Measurements from ENCODE around the gene NOL12.
A peak's percentile ranks its signal among the peaks of the same experiment; 100 is the strongest.

The NOL12 gene

GRCh38 chr22:37669586-37669985 is 16.6 kb upstream of the NOL12 start:
- no peaks in the 10 kb centered on the region for H3K9me2 ChIP-seq (ENCODE audit: low read depth, low read length)
- H3K9ac ChIP-seq (ENCODE audit: low read length), result no peak overlapping the region
- no peak overlapping the region for H3K27ac ChIP-seq (ENCODE audit: low read depth, low read length, poor library complexity, severe bottlenecking)
- no peaks in the 10 kb centered on the region for H4K20me1 ChIP-seq (ENCODE audit: insufficient read depth, low read length)
- no peaks in the 10 kb centered on the region for H3K4me1 ChIP-seq (ENCODE audit: insufficient read depth, low read length, severe bottlenecking)
- H3K27me3 ChIP-seq (ENCODE audit: insufficient read depth, low read length), result no peaks in the 10 kb centered on the region
- H3K9me3 ChIP-seq (ENCODE audit: low read length), result no peaks in the 10 kb centered on the region
- H3K4me2 ChIP-seq (ENCODE audit: low read length), result no peak overlapping the region
- peaks cover 42% of the 10 kb centered on the region for H3K36me3 ChIP-seq (ENCODE audit: insufficient read depth, low read length)
- H3F3A ChIP-seq (ENCODE audit: insufficient read depth, low read length), result no peaks in the 10 kb centered on the region
- H3K4me3 ChIP-seq (ENCODE audit: low read depth, low read length, poor library complexity, severe bottlenecking), result no peak overlapping the region
- H2AFZ ChIP-seq (ENCODE audit: low read length), result no peak overlapping the region
- H3K79me2 ChIP-seq (ENCODE audit: insufficient read depth, low read length), result peaks cover 4% of the 10 kb centered on the region
- TF ChIP-seq, protein P1, sequence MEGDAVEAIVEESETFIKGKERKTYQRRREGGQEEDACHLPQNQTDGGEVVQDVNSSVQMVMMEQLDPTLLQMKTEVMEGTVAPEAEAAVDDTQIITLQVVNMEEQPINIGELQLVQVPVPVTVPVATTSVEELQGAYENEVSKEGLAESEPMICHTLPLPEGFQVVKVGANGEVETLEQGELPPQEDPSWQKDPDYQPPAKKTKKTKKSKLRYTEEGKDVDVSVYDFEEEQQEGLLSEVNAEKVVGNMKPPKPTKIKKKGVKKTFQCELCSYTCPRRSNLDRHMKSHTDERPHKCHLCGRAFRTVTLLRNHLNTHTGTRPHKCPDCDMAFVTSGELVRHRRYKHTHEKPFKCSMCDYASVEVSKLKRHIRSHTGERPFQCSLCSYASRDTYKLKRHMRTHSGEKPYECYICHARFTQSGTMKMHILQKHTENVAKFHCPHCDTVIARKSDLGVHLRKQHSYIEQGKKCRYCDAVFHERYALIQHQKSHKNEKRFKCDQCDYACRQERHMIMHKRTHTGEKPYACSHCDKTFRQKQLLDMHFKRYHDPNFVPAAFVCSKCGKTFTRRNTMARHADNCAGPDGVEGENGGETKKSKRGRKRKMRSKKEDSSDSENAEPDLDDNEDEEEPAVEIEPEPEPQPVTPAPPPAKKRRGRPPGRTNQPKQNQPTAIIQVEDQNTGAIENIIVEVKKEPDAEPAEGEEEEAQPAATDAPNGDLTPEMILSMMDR (IDR thresholded peaks at IDR 0.05; ENCODE audit: low read length), result no peak
- no peak for TF ChIP-seq EZH2 (IDR thresholded peaks at IDR 0.05; ENCODE audit: borderline replicate concordance, low read length)

DNA sequence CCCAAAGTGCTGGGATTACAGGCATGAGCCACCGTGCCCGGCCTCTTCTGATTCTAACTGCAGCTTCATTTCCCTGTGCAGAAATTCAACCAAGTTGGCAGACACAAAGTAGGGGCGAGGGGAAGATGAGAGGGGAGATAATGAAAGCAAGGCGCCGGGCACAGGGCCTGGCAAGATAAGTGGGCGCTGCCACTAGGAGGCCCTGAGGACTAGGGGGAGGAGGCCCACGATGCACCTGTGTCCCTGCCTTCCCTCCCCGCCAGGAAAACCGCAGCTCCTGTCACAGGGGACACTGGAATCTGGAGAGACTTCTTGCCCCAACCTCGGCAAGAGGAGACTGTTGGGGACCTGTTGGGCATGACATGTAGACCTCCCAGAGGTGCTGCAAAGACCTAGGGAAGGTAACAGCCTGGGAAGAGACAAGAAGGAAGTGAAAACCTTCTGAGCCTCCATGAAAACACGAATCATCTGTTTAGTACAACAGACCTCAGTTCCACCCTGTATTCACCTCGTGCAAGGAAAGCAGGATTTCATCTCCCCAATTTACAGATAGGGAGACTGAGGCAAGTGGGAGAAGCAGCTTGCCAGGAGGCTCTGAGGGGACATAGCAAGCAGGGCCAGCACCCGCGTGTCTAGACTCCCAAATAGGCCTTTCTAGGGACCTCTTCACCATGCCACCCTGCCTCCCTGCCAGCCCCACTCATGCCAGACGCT is 13.8 kb upstream of the NOL12 start:
- H3K27ac ChIP-seq (ENCODE audit: low read depth, low read length, poor library complexity, severe bottlenecking), result peak overlapping the region; percentile 55
- no peak overlapping the region for H3K4me2 ChIP-seq (ENCODE audit: low read length)
- H3F3A ChIP-seq (ENCODE audit: insufficient read depth, low read length), result no peaks in the 10 kb centered on the region
- H3K79me2 ChIP-seq (ENCODE audit: insufficient read depth, low read length), result no peaks in the 10 kb centered on the region
- H4K20me1 ChIP-seq (ENCODE audit: insufficient read depth, low read length), result no peaks in the 10 kb centered on the region
- H2AFZ ChIP-seq (ENCODE audit: low read length), result no peak overlapping the region
- H3K4me1 ChIP-seq (ENCODE audit: insufficient read depth, low read length, severe bottlenecking), result peaks cover 26% of the 10 kb centered on the region
- H3K36me3 ChIP-seq (ENCODE audit: insufficient read depth, low read length), result peaks cover 14% of the 10 kb centered on the region
- no peak overlapping the region for H3K4me3 ChIP-seq (ENCODE audit: low read depth, low read length, poor library complexity, severe bottlenecking)
- no peaks in the 10 kb centered on the region for H3K27me3 ChIP-seq (ENCODE audit: insufficient read depth, low read length)
- no peak overlapping the region for H3K9ac ChIP-seq (ENCODE audit: low read length)
- H3K9me3 ChIP-seq (ENCODE audit: low read length), result no peaks in the 10 kb centered on the region
- no peaks in the 10 kb centered on the region for H3K9me2 ChIP-seq (ENCODE audit: low read depth, low read length)
- no peak for TF ChIP-seq EZH2 (IDR thresholded peaks at IDR 0.05; ENCODE audit: borderline replicate concordance, low read length)
- TF ChIP-seq, protein P1 (IDR thresholded peaks at IDR 0.05; ENCODE audit: low read length), result peak; percentile 20; the same call in 1 of the 2 replicates

- no peak overlapping the region for H3K9ac ChIP-seq (ENCODE audit: low read length)
- H3K9me2 ChIP-seq (ENCODE audit: low read depth, low read length), result no peaks in the 10 kb centered on the region
- H4K20me1 ChIP-seq (ENCODE audit: insufficient read depth, low read length), result no peaks in the 10 kb centered on the region
- H3K4me1 ChIP-seq (ENCODE audit: insufficient read depth, low read length, severe bottlenecking), result peaks cover 32% of the 10 kb centered on the region
- TF ChIP-seq EZH2 (IDR thresholded peaks at IDR 0.05; ENCODE audit: borderline replicate concordance, low read length), result no peak
- TF ChIP-seq, protein P1 (IDR thresholded peaks at IDR 0.05; ENCODE audit: low read length), result no peak
- H3K27me3 ChIP-seq (ENCODE audit: insufficient read depth, low read length), result no peaks in the 10 kb centered on the region
- peak overlapping the region; percentile 55 for H3K27ac ChIP-seq (ENCODE audit: low read depth, low read length, poor library complexity, severe bottlenecking)
- no peaks in the 10 kb centered on the region for H3F3A ChIP-seq (ENCODE audit: insufficient read depth, low read length)
- H3K36me3 ChIP-seq (ENCODE audit: insufficient read depth, low read length), result peaks cover 8% of the 10 kb centered on the region; the same call in 1 of the 2 replicates
- no peak overlapping the region for H2AFZ ChIP-seq (ENCODE audit: low read length)
- H3K9me3 ChIP-seq (ENCODE audit: low read length), result no peaks in the 10 kb centered on the region
- no peaks in the 10 kb centered on the region for H3K79me2 ChIP-seq (ENCODE audit: insufficient read depth, low read length)
- no peak overlapping the region for H3K4me3 ChIP-seq (ENCODE audit: low read depth, low read length, poor library complexity, severe bottlenecking)
- H3K4me2 ChIP-seq (ENCODE audit: low read length), result no peak overlapping the region
Observed at GRCh38 chr22:37672920-37673455, 13.2 kb upstream of the NOL12 start.
